SK-N-MC (cell line): ENCODE results near the gene KLHL30.

Experiments used
- EZH2 ChIP-seq: fragments of 200-600 bp; sonication (generic); IDR thresholded peaks from one replicate; pipeline ENCODE4 v1.6.1; 2017; ENCODE audit warnings: antibody characterized with exemption
- FOXP2 ChIP-seq: optimal IDR thresholded peaks from 2 replicates; pipeline ENCODE3; 2011; ENCODE audit warnings: mild to moderate bottlenecking, moderate library complexity; ENCODE audit not compliant: insufficient read depth; ENCODE audit errors: extremely low read length, control extremely low read depth
- POLR2AphosphoS5 ChIP-seq: IDR thresholded peaks from 2 replicates; pipeline ENCODE4 v1.6.1; 2012; ENCODE audit warnings: mild to moderate bottlenecking, low read depth, low read length, borderline replicate concordance

- TF ChIP-seq POLR2AphosphoS5 (peak; percentile 7; the same call in 1 of the 2 replicates), EZH2 (no peak), FOXP2 (no peak)
These were observed 30.7 kb downstream of the KLHL30 start for GRCh38 chr2:238169048-238169707.
